ENCODE data around the gene ARSJ. TPM values are rescaled to one million over a fixed set of nuclear protein-coding genes. Genes with fewer than 3 reads are reported as not detected.
A peak's percentile ranks its signal among the peaks of the same experiment; 100 is the strongest.

Gene ARSJ
- total and polyA plus RNA-seq, 4 donors, result 2.3 to 20.6 (median 6.6) TPM

GRCh38 chr4:113904877-113905276 is 74.6 kb downstream of the ARSJ start:
- H3K4me1 ChIP-seq (ENCODE audit: control insufficient read depth in 5 of 5, insufficient read depth in 5 of 5, low read length in 5 of 5), result peaks cover 0 to 3% (median 0%) of the 10 kb centered on the region in 5 donors
- H3K9me3 ChIP-seq (ENCODE audit: control insufficient read depth in 4 of 4, insufficient read depth in 3 of 4, low read length in 3 of 4), result no peaks in the 10 kb centered on the region
- no peak overlapping the region for H3K4me3 ChIP-seq
- H3K9ac ChIP-seq (ENCODE audit: insufficient read depth in 1 of 2, low read length in 2 of 2), result no peak overlapping the region
- ATAC-seq (ENCODE audit: insufficient read depth, low FRiP score) (no peak), DNase-seq (no peak)
- peaks cover 0 to 20% (median 4%) of the 10 kb centered on the region in 4 donors for H3K36me3 ChIP-seq (ENCODE audit: control insufficient read depth in 4 of 4, insufficient read depth in 4 of 4, low read length in 4 of 4)
- H3K27ac ChIP-seq (ENCODE audit: low read depth in 1 of 2, low read length in 1 of 2), result no peak overlapping the region
- TF ChIP-seq CTCF (IDR thresholded peaks at IDR 0.05; ENCODE audit: control extremely low read depth, extremely low read depth), result no peak
- 71 to 86% methylated on average over 1 of the region's 1 CpG for WGBS, 2 donors
- H3K27me3 ChIP-seq (ENCODE audit: control insufficient read depth in 3 of 3, insufficient read depth in 3 of 3, low read length in 2 of 3), result no peaks in the 10 kb centered on the region

DNA sequence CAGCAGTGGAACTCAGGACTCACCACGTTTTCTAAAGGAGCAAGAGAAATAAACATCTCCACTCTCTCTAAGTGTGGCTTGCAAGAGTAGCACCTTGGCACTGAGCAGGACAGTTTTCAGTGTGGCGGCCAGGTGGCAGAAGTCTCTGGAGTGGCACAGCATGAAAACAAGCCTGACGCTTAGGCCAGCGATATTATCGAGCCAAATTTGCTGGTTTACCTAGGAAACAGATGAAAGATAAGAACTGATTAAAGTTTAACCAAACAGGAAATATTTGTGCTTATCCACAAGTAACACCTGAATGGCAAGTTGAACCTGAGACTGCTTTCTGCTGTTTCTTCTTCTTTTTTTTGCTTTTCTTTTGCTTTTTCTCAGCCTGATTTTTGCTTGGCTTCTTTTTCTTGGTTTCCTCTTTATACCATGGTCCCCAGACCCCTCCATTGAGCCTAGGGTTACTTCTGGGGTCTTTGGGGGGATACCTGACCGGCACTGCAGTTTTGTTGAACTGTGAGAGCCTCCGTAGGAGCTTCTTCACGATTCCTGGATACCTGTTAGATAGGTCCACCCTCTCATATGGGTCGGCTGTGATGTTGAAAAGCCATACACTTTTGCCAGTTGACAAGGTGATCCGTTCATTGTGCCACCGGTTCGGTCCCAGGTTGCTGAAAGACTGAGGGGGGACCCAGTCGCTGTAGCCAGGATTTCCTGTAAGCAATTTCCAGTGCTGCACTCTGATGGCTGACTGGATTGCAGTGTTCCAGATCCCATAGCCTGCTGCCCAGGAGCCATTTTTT is 77.3 kb downstream of the ARSJ start:
- DNase-seq (peak in 2 of 3 donors; percentile 22 to 55), ATAC-seq (ENCODE audit: insufficient read depth, low FRiP score) (peak; percentile 87)
- peaks cover 0 to 20% (median 4%) of the 10 kb centered on the region in 4 donors for H3K36me3 ChIP-seq (ENCODE audit: control insufficient read depth in 4 of 4, insufficient read depth in 4 of 4, low read length in 4 of 4)
- 61 to 62% methylated on average over 13 of the region's 13 CpGs for WGBS, 2 donors
- TF ChIP-seq CTCF (IDR thresholded peaks at IDR 0.05; ENCODE audit: control extremely low read depth, extremely low read depth), result no peak
- peak overlapping the region in 1 of 2 donors; percentile 52 for H3K27ac ChIP-seq (ENCODE audit: low read depth in 1 of 2, low read length in 1 of 2)
- H3K9me3 ChIP-seq (ENCODE audit: control insufficient read depth in 4 of 4, insufficient read depth in 3 of 4, low read length in 3 of 4), result no peaks in the 10 kb centered on the region
- no peaks in the 10 kb centered on the region for H3K27me3 ChIP-seq (ENCODE audit: control insufficient read depth in 3 of 3, insufficient read depth in 3 of 3, low read length in 2 of 3)
- H3K9ac ChIP-seq (ENCODE audit: insufficient read depth in 1 of 2, low read length in 2 of 2), result no peak overlapping the region
- H3K4me3 ChIP-seq, result no peak overlapping the region
- H3K4me1 ChIP-seq (ENCODE audit: control insufficient read depth in 5 of 5, insufficient read depth in 5 of 5, low read length in 5 of 5), result peaks cover 0 to 3% (median 0%) of the 10 kb centered on the region in 5 donors

DNA sequence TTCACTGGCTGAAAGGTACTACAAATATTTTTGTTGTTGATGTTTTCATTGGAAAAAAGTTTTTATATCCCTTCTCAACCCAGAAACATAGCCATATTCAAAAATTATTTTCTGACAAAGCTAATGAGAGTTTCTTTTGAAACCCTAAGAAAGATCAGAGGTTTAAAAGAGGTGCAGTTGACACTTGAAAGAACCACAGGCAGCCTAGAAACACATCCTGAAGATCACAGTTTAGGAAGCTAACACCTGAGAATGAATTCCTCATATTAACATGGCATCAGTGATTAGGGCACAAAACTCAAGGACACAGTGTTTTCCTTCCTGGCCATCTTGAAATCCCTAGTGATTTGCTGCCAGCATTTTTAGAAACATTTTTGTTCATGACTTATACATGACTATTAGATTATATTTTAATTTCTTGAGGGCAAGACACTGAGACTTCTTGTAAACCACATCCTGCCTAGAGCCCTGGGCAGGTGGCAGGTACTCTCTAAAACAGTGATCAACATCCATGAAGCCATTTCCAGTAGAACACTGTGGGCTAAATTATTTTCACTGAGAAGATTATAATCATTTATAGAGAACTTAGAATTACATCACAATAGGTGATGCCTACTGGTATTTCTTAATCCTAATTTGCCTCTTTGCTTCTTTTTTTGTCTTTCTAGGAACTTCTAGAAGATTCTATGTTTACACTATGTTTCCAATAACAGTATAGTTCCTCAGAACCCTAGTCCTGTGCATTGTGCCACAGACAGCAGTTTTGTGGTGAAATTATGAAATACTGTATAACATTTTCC is 80.0 kb downstream of the ARSJ start:
- no peak for TF ChIP-seq CTCF (IDR thresholded peaks at IDR 0.05; ENCODE audit: control extremely low read depth, extremely low read depth)
- peaks cover 0 to 3% (median 0%) of the 10 kb centered on the region in 5 donors for H3K4me1 ChIP-seq (ENCODE audit: control insufficient read depth in 5 of 5, insufficient read depth in 5 of 5, low read length in 5 of 5)
- peaks cover 0 to 2% (median 0%) of the 10 kb centered on the region in 4 donors for H3K9me3 ChIP-seq (ENCODE audit: control insufficient read depth in 4 of 4, insufficient read depth in 3 of 4, low read length in 3 of 4)
- ATAC-seq (ENCODE audit: insufficient read depth, low FRiP score), result no peak
- no peaks in the 10 kb centered on the region for H3K27me3 ChIP-seq (ENCODE audit: control insufficient read depth in 3 of 3, insufficient read depth in 3 of 3, low read length in 2 of 3)
- H3K9ac ChIP-seq (ENCODE audit: insufficient read depth in 1 of 2, low read length in 2 of 2), result no peak overlapping the region
- H3K4me3 ChIP-seq, result no peak overlapping the region
- H3K27ac ChIP-seq (ENCODE audit: low read depth in 1 of 2, low read length in 1 of 2), result no peak overlapping the region
- DNase-seq, result no peak
- H3K36me3 ChIP-seq (ENCODE audit: control insufficient read depth in 4 of 4, insufficient read depth in 4 of 4, low read length in 4 of 4), result peaks cover 0 to 25% (median 4%) of the 10 kb centered on the region in 4 donors

Data from lung (tissue), 12 donors.